Endothelial cell of umbilical vein (primary cell): Measurements from ENCODE around the gene R3HDM1. TPM values are rescaled to one million over a fixed set of nuclear protein-coding genes. Genes with fewer than 3 reads are reported as not detected.
"Not testable (repeated sequence)": the region's sequence is repeated elsewhere in the genome, so short reads cannot be mapped to it uniquely, and the experiment has no call there.

Experiments
- BruUV-seq: library from RNA; stranded (reverse); fragments of 400-500 nt; replicated peaks from 2 replicates; lab custom pipeline; 2021; lab: Mats Ljungman, UMichigan
- CTCF ChIA-PET: fragments of 300-600, 350-600 bp; sonication (Branson Sonifier 250); formaldehyde crosslinking; loops from one replicate; lab custom pipeline; 2021; ENCODE audit warnings: antibody characterized with exemption, inconsistent platforms; lab: Charles Lee
- POLR2A ChIA-PET: fragments of 300-600, 350-600 bp; sonication (Branson Sonifier 250); formaldehyde crosslinking; loops from one replicate; lab custom pipeline; 2021; ENCODE audit warnings: antibody characterized with exemption, inconsistent platforms; lab: Charles Lee
- DNase-seq: peaks from one replicate; pipeline ENCODE4 v3.0.0-alpha.2; 2011; ENCODE audit warnings: low read depth, low spot score
- FAIRE-seq: peaks from 2 replicates; lab custom pipeline; 2011; peaks lifted over from hg19 to GRCh38; lab: Jason Lieb, UNC
- H2AFZ ChIP-seq: 2 replicates; pipeline ENCODE4 v1.6.0; 2012; ENCODE audit warnings: low read depth, low read length, control low read depth, inconsistent platforms
- H3K27ac ChIP-seq: 2 replicates; pipeline ENCODE4 v1.5.1; 2011; ENCODE audit warnings: low read depth, mild to moderate bottlenecking, control low read depth, low read length, moderate library complexity; ENCODE audit not compliant: insufficient read depth
- H3K27me3 ChIP-seq, 2 experiments: 2 replicates each; pipeline versions ENCODE4 v1.6.0 to v1.6.1; 2011; ENCODE audit warnings: low read length in 2 of 2, mixed read lengths in 1 of 2; ENCODE audit not compliant: control insufficient read depth in 2 of 2, insufficient read depth in 2 of 2
- H3K36me3 ChIP-seq, 2 experiments: 2 replicates in 1 of 2; 3 replicates in 1 of 2; pipeline ENCODE4 v1.5.1; 2011; ENCODE audit warnings: low read length in 2 of 2, mild to moderate bottlenecking in 1 of 2, moderate library complexity in 1 of 2; ENCODE audit not compliant: control insufficient read depth in 2 of 2, insufficient read depth in 2 of 2; ENCODE audit errors: extremely low read depth in 1 of 2
- H3K4me1 ChIP-seq: 3 replicates; pipeline ENCODE4 v1.5.1; 2011; ENCODE audit warnings: mild to moderate bottlenecking, low read length; ENCODE audit not compliant: control insufficient read depth, insufficient read depth; ENCODE audit errors: extremely low read depth
- H3K4me2 ChIP-seq: 2 replicates; pipeline ENCODE4 v1.6.1; 2011; ENCODE audit warnings: low read length, control low read depth, mixed read lengths; ENCODE audit not compliant: insufficient read depth
- H3K4me3 ChIP-seq, 3 experiments: fragments of 200-600 bp in 1 of 3; sonication (generic), shearing (Covaris generic) in 1 of 3; replicated peaks in 1 of 3; 2 replicates each; pipeline ENCODE4 v1.5.1; 2011 to 2016; ENCODE audit warnings: control low read depth in 3 of 3, low read length in 3 of 3, mild to moderate bottlenecking in 2 of 3, inconsistent platforms in 1 of 3, low read depth in 1 of 3, moderate library complexity in 1 of 3; ENCODE audit not compliant: insufficient read depth in 1 of 3
- H3K79me2 ChIP-seq: 2 replicates; pipeline ENCODE4 v1.6.0; 2012; ENCODE audit warnings: low read length, inconsistent platforms; ENCODE audit not compliant: control insufficient read depth, insufficient read depth
- H3K9ac ChIP-seq: replicated peaks from 2 replicates; pipeline ENCODE3; 2011; ENCODE audit warnings: low read length, control low read depth; ENCODE audit not compliant: insufficient read depth; ENCODE audit errors: extremely low read depth
- H3K9me1 ChIP-seq: replicated peaks from 3 replicates; pipeline ENCODE4 v1.6.0; 2011; ENCODE audit warnings: mild to moderate bottlenecking, low read length; ENCODE audit not compliant: control insufficient read depth, insufficient read depth; ENCODE audit errors: extremely low read depth
- H3K9me3 ChIP-seq: replicated peaks from 2 replicates; pipeline ENCODE4 v1.5.1; 2012; ENCODE audit warnings: low read length, inconsistent platforms; ENCODE audit not compliant: control insufficient read depth, insufficient read depth
- H4K20me1 ChIP-seq: replicated peaks from 2 replicates; pipeline ENCODE3; 2011; ENCODE audit warnings: mild to moderate bottlenecking, low read length; ENCODE audit not compliant: control insufficient read depth, insufficient read depth; ENCODE audit errors: extremely low read depth
- EZH2 ChIP-seq: IDR thresholded peaks from 2 replicates; pipeline ENCODE4 v1.6.1; 2012; ENCODE audit warnings: borderline replicate concordance, low read depth, mild to moderate bottlenecking, moderate library complexity, low read length, inconsistent platforms; ENCODE audit not compliant: severe bottlenecking
- dilution Hi-C: fragments of 300-500 bp; cut with MboI; formaldehyde crosslinking; loops from one replicate; pipeline ENCODE4 v1.15.0; 2019; ENCODE audit warnings: low sequenced_read_pairs; ENCODE audit not compliant: extremely low pct_ligation_motif_present
- intact Hi-C: fragments of 100-400 bp; cut with micrococcal nuclease; formaldehyde crosslinking; loops from one replicate; pipeline ENCODE4 v1.10.0; 2022
- polyA plus RNA-seq, 4 experiments: library from polyadenylated mRNA; depleted of rRNA in 3 of 4; stranded (reverse) in 3 of 4; unstranded in 1 of 4; fragments of >200 nt; gene quantifications; 2 replicates each; pipeline versions ENCODE4 v1.2.1 to v1.2.3, GENCODE V29; 2011 to 2012; ENCODE audit warnings: missing spikeins in 1 of 4
- total RNA-seq: library from RNA; stranded (reverse); gene quantifications from 2 replicates; pipeline ENCODE4 v1.2.3, GENCODE V29; 2021

R3HDM1 gene
- total and polyA plus RNA-seq, 2 donors (not counting 3 experiments of a cell fraction or from before 2014, with no cell fraction given) = 36.6 to 61.8 TPM

GRCh38 chr2:135629520-135629919 lies 98.2 kb downstream of the R3HDM1 start:
- FAIRE-seq (no peak), DNase-seq (no peak)
- Histone ChIP-seq H2AFZ (no peak overlapping the region), H3K4me2 (no peak overlapping the region), H3K36me3 (no peaks in the 10 kb centered on the region), H3K4me1 (no peaks in the 10 kb centered on the region), H3K27me3 (no peaks in the 10 kb centered on the region), H4K20me1 (no peaks in the 10 kb centered on the region), H3K4me3 (no peak overlapping the region), H3K27ac (no peak overlapping the region), H3K9me1 (no peaks in the 10 kb centered on the region), H3K9ac (no peak overlapping the region), H3K79me2 (no peaks in the 10 kb centered on the region), H3K9me3 (no peaks in the 10 kb centered on the region)
- no TSS peak for BruUV-seq
- CTCF ChIA-PET = interaction anchor here (0.5 to 0.8 kb wide), 2 partner anchors 37 to 157 kb away, joined by 3 read pairs; no protein-coding TSS in a partner anchor
- POLR2A ChIA-PET = no interaction called here
- dilution Hi-C loops (no loop called here), intact Hi-C loops (no loop called here)
- TF ChIP-seq EZH2 = no peak

- dilution Hi-C loops, H3K27me3 ChIP-seq, FAIRE-seq, H2AFZ ChIP-seq, intact Hi-C loops, H4K20me1 ChIP-seq, H3K4me1 ChIP-seq, H3K4me3 ChIP-seq, H3K9ac ChIP-seq, CTCF ChIA-PET, H3K4me2 ChIP-seq, H3K9me1 ChIP-seq, H3K9me3 ChIP-seq, H3K27ac ChIP-seq, H3K79me2 ChIP-seq, DNase-seq, BruUV-seq, POLR2A ChIA-PET, H3K36me3 ChIP-seq: not testable (repeated sequence)
Observed at GRCh38 chr2:135630034-135630433, 98.8 kb downstream of the R3HDM1 start.
